ES-I3 (cell line): Measurements from ENCODE around the gene B3GNT2.

Experiments
- H3K36me3 ChIP-seq: 2 replicates; pipeline ENCODE4 v1.6.1; 2013; ENCODE audit warnings: mild to moderate bottlenecking, low read length, control low read depth, moderate library complexity; ENCODE audit not compliant: insufficient read depth
- H3K4me1 ChIP-seq: 2 replicates; pipeline ENCODE4 v1.6.1; 2013; ENCODE audit warnings: mild to moderate bottlenecking, control low read depth, low read length; ENCODE audit not compliant: insufficient read depth
- H3K9ac ChIP-seq: 2 replicates; pipeline ENCODE4 v1.6.1; 2013; ENCODE audit warnings: low read depth, mild to moderate bottlenecking, low read length, moderate library complexity
- H3K9me3 ChIP-seq: 2 replicates; pipeline ENCODE4 v1.6.1; 2013; ENCODE audit warnings: mild to moderate bottlenecking, low read length, moderate library complexity; ENCODE audit not compliant: control insufficient read depth, insufficient read depth

The B3GNT2 gene

GRCh38 chr2:62224976-62225375 lies 29.1 kb downstream of the B3GNT2 start:
- no peak overlapping the region for H3K9ac ChIP-seq
- H3K36me3 ChIP-seq: peaks cover 17% of the 10 kb centered on the region; the same call in 1 of the 2 replicates
- no peaks in the 10 kb centered on the region for H3K4me1 ChIP-seq
- no peaks in the 10 kb centered on the region for H3K9me3 ChIP-seq

GRCh38 chr2:62227386-62228075 lies 31.6 kb downstream of the B3GNT2 start:
- H3K9ac ChIP-seq: no peak overlapping the region

GRCh38 chr2:62229082-62229605 lies 33.2 kb downstream of the B3GNT2 start:
- Histone ChIP-seq H3K36me3 (peaks cover 8% of the 10 kb centered on the region; the same call in 1 of the 2 replicates), H3K9me3 (no peaks in the 10 kb centered on the region), H3K9ac (no peak overlapping the region), H3K4me1 (no peaks in the 10 kb centered on the region)

More at GRCh38 chr2:62227386-62228075, 31.6 kb downstream of the B3GNT2 start:
- H3K36me3 ChIP-seq: peaks cover 17% of the 10 kb centered on the region; the same call in 1 of the 2 replicates
- no peaks in the 10 kb centered on the region for H3K4me1 ChIP-seq
- H3K9me3 ChIP-seq: no peaks in the 10 kb centered on the region

GRCh38 chr2:62231541-62231940 lies 35.6 kb downstream of the B3GNT2 start:
- H3K9ac ChIP-seq: no peak overlapping the region
- no peaks in the 10 kb centered on the region for H3K9me3 ChIP-seq
- H3K36me3 ChIP-seq: peaks cover 4% of the 10 kb centered on the region; the same call in 1 of the 2 replicates
- H3K4me1 ChIP-seq: 0 out of 2 replicates have a peak, but pooled peaks cover 3% of the 10 kb centered on the region

GRCh38 chr2:62234755-62235655 lies 39.1 kb downstream of the B3GNT2 start:
- H3K9ac ChIP-seq: no peak overlapping the region
- H3K36me3 ChIP-seq: no peaks in the 10 kb centered on the region
- H3K4me1 ChIP-seq: 0 out of 2 replicates have a peak, but pooled peaks cover 3% of the 10 kb centered on the region
- no peaks in the 10 kb centered on the region for H3K9me3 ChIP-seq

GRCh38 chr2:62236499-62236898 lies 40.6 kb downstream of the B3GNT2 start:
- Histone ChIP-seq H3K9me3 (no peaks in the 10 kb centered on the region), H3K9ac (no peak overlapping the region), H3K4me1 (0 out of 2 replicates have a peak, but pooled peaks cover 3% of the 10 kb centered on the region), H3K36me3 (no peaks in the 10 kb centered on the region)

GRCh38 chr2:62238236-62238635 lies 42.3 kb downstream of the B3GNT2 start:
- H3K36me3 ChIP-seq: no peaks in the 10 kb centered on the region
- no peak overlapping the region for H3K9ac ChIP-seq
- H3K9me3 ChIP-seq: no peaks in the 10 kb centered on the region
- H3K4me1 ChIP-seq: 0 out of 2 replicates have a peak, but pooled peaks cover 3% of the 10 kb centered on the region

GRCh38 chr2:62240546-62240945 lies 44.6 kb downstream of the B3GNT2 start:
- Histone ChIP-seq H3K9ac (no peak overlapping the region), H3K4me1 (no peaks in the 10 kb centered on the region), H3K9me3 (no peaks in the 10 kb centered on the region), H3K36me3 (no peaks in the 10 kb centered on the region)

GRCh38 chr2:62243983-62244382 lies 48.1 kb downstream of the B3GNT2 start:
- H3K9me3 ChIP-seq: no peaks in the 10 kb centered on the region
- no peaks in the 10 kb centered on the region for H3K4me1 ChIP-seq
- no peaks in the 10 kb centered on the region for H3K36me3 ChIP-seq
- no peak overlapping the region for H3K9ac ChIP-seq

GRCh38 chr2:62248226-62248625 lies 52.3 kb downstream of the B3GNT2 start:
- H3K9ac ChIP-seq: no peak overlapping the region
- H3K4me1 ChIP-seq: no peaks in the 10 kb centered on the region
- H3K9me3 ChIP-seq: no peaks in the 10 kb centered on the region
- no peaks in the 10 kb centered on the region for H3K36me3 ChIP-seq

- no peak overlapping the region for H3K9ac ChIP-seq
- no peaks in the 10 kb centered on the region for H3K9me3 ChIP-seq
- no peaks in the 10 kb centered on the region for H3K4me1 ChIP-seq
- H3K36me3 ChIP-seq: no peaks in the 10 kb centered on the region
Observed at GRCh38 chr2:62250239-62250638, 54.3 kb downstream of the B3GNT2 start.

GRCh38 chr2:62254424-62255266 lies 58.7 kb downstream of the B3GNT2 start:
- Histone ChIP-seq H3K36me3 (no peaks in the 10 kb centered on the region), H3K9ac (no peak overlapping the region), H3K4me1 (no peaks in the 10 kb centered on the region), H3K9me3 (no peaks in the 10 kb centered on the region)

GRCh38 chr2:62257466-62257865 lies 61.6 kb downstream of the B3GNT2 start:
- no peaks in the 10 kb centered on the region for H3K36me3 ChIP-seq
- H3K9ac ChIP-seq: no peak overlapping the region
- no peaks in the 10 kb centered on the region for H3K4me1 ChIP-seq
- H3K9me3 ChIP-seq: no peaks in the 10 kb centered on the region
